Activated CD4-positive, alpha-beta T cell treated with anti-CD3 and anti-CD28 coated beads for 48 hours (primary cell): ENCODE results near the gene SOD3.

ENCODE experiments used
- DNase-seq: peaks from one replicate; pipeline ENCODE4 v3.0.0-alpha.2; 2020

Gene SOD3

DNA sequence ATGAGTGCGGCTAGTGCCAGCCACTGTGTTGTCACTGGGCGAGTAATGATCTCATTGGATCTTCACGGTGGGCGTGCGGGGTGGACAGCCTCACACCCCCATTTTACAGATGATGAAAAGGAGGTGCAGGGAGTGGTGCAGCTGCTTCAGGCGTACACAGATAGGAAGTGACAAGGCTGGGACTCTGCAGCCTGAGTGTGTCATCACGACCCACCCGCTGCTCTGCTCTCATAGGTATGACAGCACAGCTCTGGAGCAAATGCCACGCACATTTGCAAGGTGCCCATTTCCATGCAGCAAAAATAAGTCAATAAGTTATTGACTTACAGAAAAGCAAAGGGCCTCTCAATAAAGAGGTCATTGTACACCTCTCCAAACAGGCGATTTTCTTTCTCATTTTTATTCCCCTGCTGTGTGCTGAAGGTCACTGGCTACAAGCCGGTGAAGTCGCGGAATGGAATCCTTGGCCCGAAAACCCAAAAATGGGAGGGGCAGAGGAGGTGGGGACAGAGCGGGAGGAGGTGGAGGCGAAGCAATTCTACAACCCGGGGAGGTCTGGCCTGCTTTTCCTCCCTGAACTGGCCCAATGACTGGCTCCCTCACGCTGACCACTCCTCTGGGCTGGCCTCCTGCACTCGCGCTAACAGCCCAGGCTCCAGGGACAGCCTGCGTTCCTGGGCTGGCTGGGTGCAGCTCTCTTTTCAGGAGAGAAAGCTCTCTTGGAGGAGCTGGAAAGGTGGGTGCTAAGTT, at the start of gene SOD3:
SOD3 (plus strand) TSS at position 658 of the 750 bp plus-strand sequence. CDS start 3,949 bp downstream, outside the sequence.
- no peak for DNase-seq

DNA sequence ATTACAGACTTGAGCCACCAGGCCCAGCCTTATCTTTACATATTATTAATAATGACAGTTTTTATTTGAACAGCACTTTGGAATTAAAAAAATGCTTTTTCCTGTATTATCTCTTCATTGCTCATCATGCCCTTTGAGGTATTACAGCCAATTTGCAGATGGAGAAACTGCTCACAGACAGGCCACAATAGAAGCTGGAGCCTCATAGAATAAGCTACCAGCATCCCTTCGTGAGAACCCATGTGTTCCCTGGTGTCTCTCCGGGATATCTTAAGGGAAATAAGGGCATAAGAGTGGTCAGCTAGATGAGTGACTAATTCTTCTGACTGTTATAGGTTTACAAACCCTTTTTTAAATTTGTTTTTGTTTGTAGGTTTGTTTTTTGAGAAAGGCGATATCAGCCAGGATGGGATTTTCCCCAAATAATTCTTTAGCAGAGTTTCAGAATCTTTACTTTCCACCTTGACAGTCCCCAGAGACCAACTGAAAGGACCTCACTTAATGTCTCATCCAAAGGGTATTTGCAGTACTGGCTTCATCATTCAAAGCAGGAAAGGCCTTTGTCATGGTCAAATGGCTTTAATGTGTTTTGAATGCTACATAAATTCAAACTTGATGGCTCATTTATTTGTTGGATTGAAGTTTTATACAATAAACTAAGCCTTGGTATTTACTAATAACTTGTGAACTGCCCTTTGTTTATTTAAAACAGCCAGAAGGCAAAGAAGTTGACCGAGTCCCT, 48.0 kb upstream of the SOD3 start:
- DNase-seq: no peak

DNA sequence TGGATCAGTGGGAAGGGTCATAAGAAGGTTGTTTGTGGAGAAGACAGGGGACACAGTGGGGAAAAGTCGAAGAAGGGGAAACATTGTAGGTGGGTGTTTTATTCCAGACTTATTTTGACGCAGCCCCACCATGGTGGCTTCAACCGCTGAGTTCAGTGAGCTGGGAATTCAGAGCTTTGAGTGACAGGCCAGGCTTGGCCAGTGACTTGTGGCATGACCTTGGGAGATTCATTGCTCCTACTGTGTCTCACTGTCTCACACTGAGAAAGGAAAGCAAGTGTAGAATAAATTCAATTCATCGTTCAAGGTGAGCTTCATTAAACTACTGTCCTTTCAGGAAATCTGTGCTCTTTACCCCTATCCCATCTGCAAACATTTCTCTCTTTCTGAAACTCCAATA, 47.4 kb upstream of the SOD3 start:
- no peak for DNase-seq

DNA sequence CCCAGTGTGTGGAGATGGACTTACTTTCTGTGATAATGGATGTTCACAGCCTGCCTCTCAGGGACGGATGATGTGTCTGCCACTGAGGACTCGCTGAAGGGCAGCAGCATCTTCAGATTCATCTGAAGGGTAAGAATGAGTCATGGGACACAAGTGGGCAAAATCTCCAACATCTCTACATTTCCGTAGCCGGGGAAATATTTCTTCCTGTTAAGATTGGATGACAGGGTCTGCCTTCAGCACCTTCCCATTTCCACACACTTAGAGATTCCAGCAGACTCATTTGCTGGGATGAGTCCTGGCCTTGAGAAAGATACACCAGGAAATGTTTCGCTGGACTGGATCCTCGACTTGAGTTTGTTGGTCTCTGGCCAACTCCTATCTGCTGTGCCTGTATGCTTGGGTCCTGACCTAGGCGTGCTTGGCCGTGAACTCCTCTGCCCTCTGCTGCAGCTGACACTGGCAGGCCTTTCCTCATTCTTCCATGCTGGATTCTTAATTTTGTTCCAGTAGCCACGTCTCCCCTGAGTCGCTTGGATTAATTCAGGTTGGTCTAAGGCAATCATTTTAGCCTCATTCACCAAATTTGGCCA, 46.5 kb upstream of the SOD3 start:
- DNase-seq: no peak

DNA sequence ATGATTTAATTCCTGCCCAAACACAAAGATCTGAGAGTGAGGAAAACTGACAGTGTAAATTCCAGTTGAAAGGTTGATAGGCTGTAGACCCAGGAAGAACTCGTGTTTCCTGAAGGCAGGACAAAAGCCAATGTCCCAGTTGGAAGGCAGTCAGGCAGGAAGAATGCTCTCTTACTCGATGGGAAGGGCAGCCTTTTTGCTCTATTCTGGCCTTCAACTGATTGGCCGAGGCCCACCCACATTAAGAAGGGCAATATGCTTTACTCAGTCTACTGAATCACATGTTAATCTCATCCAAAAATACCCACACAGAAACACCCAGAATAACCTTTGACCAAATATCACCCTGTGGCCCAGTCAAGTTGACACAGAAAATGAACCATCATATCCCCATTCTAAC, 45.3 kb upstream of the SOD3 start:
- no peak for DNase-seq

DNA sequence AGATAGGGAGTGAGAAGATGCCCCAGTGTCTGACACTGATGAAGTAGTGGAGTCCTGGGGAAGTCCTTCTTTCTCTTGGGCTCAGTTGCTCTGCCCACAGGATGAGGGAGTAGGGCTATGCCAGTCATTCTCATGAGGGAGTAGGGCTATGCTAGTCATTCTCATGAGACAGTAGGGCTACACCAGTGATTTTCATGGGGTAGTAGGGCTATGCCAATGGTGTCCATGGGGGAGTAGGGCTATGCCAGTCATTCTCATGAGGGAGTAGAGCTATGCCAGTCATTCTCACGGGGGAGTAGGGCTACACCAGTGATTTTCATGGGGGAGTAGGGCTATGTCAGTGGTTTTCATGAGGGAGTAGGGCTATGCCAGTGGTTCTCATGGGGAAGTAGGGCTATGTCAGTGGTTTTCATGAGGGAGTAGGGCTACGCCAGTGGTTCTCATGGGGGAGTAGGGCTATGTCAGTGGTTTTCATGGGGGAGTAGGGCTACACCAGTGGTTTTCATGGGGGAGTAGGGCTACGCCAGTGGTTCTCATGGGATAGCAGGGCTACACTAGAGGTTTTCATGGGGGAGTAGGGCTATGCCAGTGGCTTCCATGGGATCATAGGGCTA, 43.3 kb upstream of the SOD3 start:
- no peak for DNase-seq

GRCh38 chr4:24753519-24753918, 41.9 kb upstream of the SOD3 start:
- DNase-seq: no peak

DNA sequence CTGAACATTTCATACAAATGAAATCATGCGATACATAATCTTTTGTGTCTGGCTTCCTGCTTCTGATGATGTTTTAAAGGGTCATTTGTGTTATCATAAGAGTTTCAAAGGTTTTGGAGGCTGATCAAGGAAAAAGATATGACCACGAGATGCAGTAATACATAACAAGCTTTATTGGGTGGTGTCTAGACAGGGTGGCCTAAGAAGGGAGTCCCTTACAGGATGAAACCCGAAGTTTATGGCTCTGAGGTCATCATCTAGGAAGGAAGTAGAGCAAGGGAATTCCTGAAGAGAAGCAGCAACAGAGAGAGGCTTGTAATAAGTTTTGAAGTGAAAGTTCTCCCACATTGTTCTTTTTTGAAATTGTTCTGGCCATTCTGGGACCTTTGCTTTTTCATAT, 40.8 kb upstream of the SOD3 start:
- DNase-seq: no peak

- DNase-seq: no peak
Observed at GRCh38 chr4:24763631-24764297, 31.6 kb upstream of the SOD3 start.

GRCh38 chr4:24764345-24764744, 31.0 kb upstream of the SOD3 start:
- DNase-seq: no peak

GRCh38 chr4:24765376-24765988, 29.9 kb upstream of the SOD3 start:
- DNase-seq: no peak

- no peak for DNase-seq
Observed at GRCh38 chr4:24768006-24768405, 27.4 kb upstream of the SOD3 start.

DNA sequence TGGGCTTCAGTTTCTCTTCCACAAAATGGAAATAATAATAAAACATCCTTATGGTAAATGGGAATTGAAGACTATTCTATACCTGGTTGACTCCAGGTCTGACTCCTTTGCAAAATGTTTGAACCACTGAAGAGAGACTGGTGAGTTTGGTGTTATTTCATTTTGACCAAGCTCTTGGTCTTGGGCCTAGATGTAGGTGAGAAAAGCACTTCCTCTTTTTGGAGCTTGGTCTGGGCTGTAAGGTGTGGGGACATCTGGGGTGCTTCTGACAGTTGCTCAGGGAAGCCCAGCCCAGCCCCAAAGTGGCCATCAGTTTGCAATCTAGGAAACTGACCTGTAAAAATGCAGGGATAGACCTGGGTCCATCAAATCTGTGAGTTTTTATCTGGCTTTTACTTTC, 26.8 kb upstream of the SOD3 start:
- DNase-seq: no peak

DNA sequence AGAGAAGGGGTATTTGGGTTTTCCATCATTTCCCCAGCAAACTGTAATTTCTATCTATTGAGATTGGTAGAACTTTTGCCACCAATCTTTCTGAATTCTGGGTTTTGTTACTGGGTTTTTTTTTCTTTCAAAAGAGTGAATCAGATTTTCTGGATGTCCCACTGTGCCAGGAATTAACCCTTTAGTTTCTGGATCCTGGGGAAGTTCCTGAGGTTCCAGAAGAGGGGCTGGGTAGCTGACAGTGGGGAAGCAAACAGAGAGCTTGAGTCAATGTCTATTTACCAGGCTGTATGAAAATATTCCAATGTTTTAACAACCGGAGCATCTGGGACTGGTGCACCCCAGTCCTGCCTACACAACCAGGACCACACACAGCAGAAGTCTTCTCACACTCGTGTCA, 25.8 kb upstream of the SOD3 start:
- DNase-seq: no peak

- DNase-seq: peak; percentile 9
Observed at GRCh38 chr4:24770032-24770584, 25.3 kb upstream of the SOD3 start.

- DNase-seq: no peak
Observed at GRCh38 chr4:24770667-24771066, 24.7 kb upstream of the SOD3 start.

GRCh38 chr4:24771241-24771640, 24.1 kb upstream of the SOD3 start:
- DNase-seq: no peak

GRCh38 chr4:24772061-24772705, 23.2 kb upstream of the SOD3 start:
- DNase-seq: no peak

DNA sequence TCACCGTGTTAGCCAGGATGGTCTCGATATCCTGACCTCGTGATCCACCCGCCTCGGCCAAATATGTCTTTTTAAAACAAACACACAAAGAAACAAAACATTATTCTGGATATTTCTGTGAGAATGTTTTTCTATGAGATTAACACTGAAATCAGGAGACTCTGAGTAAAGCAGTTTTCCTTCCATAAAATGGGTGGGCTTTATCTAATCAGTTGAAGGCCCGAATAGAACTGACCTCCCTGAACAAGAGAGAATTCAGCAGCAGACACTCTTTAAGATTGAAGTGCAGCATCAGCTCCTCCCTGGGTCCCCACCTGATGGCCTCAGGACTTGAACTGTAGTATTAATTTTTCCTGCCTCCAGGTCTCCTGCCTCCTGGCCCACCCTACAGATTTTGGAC, 22.4 kb upstream of the SOD3 start:
- DNase-seq: no peak

- DNase-seq: no peak
Observed at GRCh38 chr4:24774452-24774851, 20.9 kb upstream of the SOD3 start.

DNA sequence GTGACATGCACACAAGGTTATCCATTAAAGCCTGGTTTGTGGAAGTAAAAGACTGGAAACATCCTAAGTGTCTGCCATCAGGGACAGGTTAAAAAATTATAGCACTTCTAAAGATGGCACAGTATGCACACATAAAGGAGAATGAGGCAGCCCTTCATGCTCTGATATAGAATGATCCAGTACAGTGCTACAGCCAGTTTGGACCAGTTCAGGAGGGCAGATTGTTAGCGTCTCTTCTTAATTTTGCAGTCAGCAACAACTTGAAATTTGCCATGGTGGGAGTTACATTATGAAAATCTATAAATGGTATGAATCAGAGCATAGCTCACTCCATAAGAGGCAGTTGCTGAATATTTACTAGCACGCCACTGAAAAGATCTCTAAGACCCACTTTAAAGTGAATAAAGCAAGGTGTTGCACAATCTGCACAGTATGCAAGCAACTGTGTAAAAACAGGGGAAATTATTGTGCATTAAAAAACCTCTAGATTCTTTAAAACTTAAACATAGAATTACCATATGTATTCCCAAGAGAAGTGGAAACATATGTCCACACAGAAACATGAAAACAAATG, 20.3 kb upstream of the SOD3 start:
- no peak for DNase-seq
